ENCODE measurements around the gene AK5. TPM values are rescaled to one million over a fixed set of nuclear protein-coding genes. Genes with fewer than 3 reads are reported as not detected.

AK5 gene
- total RNA-seq, 6 donors from 2014 or later, result 0.10 to 0.74 TPM; not detected in 4

GRCh38 chr1:77265180-77265579 lies 16.6 kb upstream of the AK5 start:
- no peaks in the 10 kb centered on the region for H3K27me3 ChIP-seq
- 81 to 85% methylated on average over 1 of the region's 1 CpG for WGBS, 2 donors
- no peaks in the 10 kb centered on the region for H3K36me3 ChIP-seq
- no peak for DNase-seq
- no peak overlapping the region for H3K27ac ChIP-seq
- no peak for ATAC-seq (ENCODE audit: low FRiP score in 2 of 2)
- H3K4me3 ChIP-seq, result no peak overlapping the region
- TF ChIP-seq EP300 (IDR thresholded peaks at IDR 0.05) (no peak), POLR2A (IDR thresholded peaks at IDR 0.05) (no peak), CTCF (IDR thresholded peaks at IDR 0.05) (no peak), POLR2AphosphoS5 (IDR thresholded peaks at IDR 0.05) (no peak)
- H3K4me1 ChIP-seq, result no peaks in the 10 kb centered on the region
- H3K9me3 ChIP-seq, result no peaks in the 10 kb centered on the region

GRCh38 chr1:77267035-77267434 lies 14.8 kb upstream of the AK5 start:
- Histone ChIP-seq H3K4me1 (no peaks in the 10 kb centered on the region), H3K36me3 (no peaks in the 10 kb centered on the region), H3K27me3 (no peaks in the 10 kb centered on the region), H3K9me3 (no peaks in the 10 kb centered on the region), H3K4me3 (no peak overlapping the region), H3K27ac (no peak overlapping the region)
- TF ChIP-seq CTCF (IDR thresholded peaks at IDR 0.05) (no peak), POLR2AphosphoS5 (IDR thresholded peaks at IDR 0.05) (no peak), EP300 (IDR thresholded peaks at IDR 0.05) (no peak), POLR2A (IDR thresholded peaks at IDR 0.05) (no peak)
- 26 to 36% methylated on average over 1 of the region's 1 CpG for WGBS, 2 donors
- ATAC-seq (ENCODE audit: low FRiP score in 2 of 2) (no peak), DNase-seq (no peak)

GRCh38 chr1:77271852-77272580 lies 9.8 kb upstream of the AK5 start:
- ATAC-seq (ENCODE audit: low FRiP score in 2 of 2), result no peak

GRCh38 chr1:77273891-77274290 lies 7.9 kb upstream of the AK5 start:
- TF ChIP-seq POLR2AphosphoS5 (IDR thresholded peaks at IDR 0.05), result no peak
- TF ChIP-seq POLR2A (IDR thresholded peaks at IDR 0.05), result no peak
- TF ChIP-seq CTCF (IDR thresholded peaks at IDR 0.05), result no peak
- no peak for TF ChIP-seq EP300 (IDR thresholded peaks at IDR 0.05)
- Histone ChIP-seq H3K27me3 (no peaks in the 10 kb centered on the region), H3K36me3 (no peaks in the 10 kb centered on the region), H3K27ac (no peak overlapping the region), H3K4me1 (no peaks in the 10 kb centered on the region), H3K9me3 (no peaks in the 10 kb centered on the region), H3K4me3 (no peak overlapping the region)
- ATAC-seq (ENCODE audit: low FRiP score in 2 of 2) (no peak), DNase-seq (no peak)

More at GRCh38 chr1:77271852-77272580, 9.8 kb upstream of the AK5 start:
- Histone ChIP-seq H3K27me3 (no peaks in the 10 kb centered on the region), H3K36me3 (no peaks in the 10 kb centered on the region), H3K9me3 (no peaks in the 10 kb centered on the region), H3K27ac (no peak overlapping the region), H3K4me3 (no peak overlapping the region), H3K4me1 (no peaks in the 10 kb centered on the region)
- TF ChIP-seq EP300 (IDR thresholded peaks at IDR 0.05), result no peak
- TF ChIP-seq CTCF (IDR thresholded peaks at IDR 0.05), result no peak
- TF ChIP-seq POLR2A (IDR thresholded peaks at IDR 0.05), result no peak
- TF ChIP-seq POLR2AphosphoS5 (IDR thresholded peaks at IDR 0.05), result no peak
- no peak for DNase-seq

- Histone ChIP-seq H3K27ac (no peak overlapping the region), H3K4me1 (no peaks in the 10 kb centered on the region), H3K27me3 (no peaks in the 10 kb centered on the region), H3K36me3 (no peaks in the 10 kb centered on the region), H3K4me3 (no peak overlapping the region), H3K9me3 (no peaks in the 10 kb centered on the region)
- no peak for DNase-seq
- no peak for ATAC-seq (ENCODE audit: low FRiP score in 2 of 2)
- no peak for TF ChIP-seq EP300 (IDR thresholded peaks at IDR 0.05)
- 64 to 89% methylated on average over 5 of the region's 5 CpGs for WGBS, 2 donors
These were observed 6.6 kb upstream of the AK5 start for GRCh38 chr1:77275194-77275593.
